Activated CD4-positive, alpha-beta T cell treated with anti-CD3 and anti-CD28 coated beads, Interleukin-2, amount 50 U/mL, for 48 hours (primary cell): ENCODE measurements around the gene ALG6.
"Not testable (repeated sequence)": the region's sequence is repeated elsewhere in the genome, so short reads cannot be mapped to it uniquely, and the experiment has no call there.

Source experiments
- DNase-seq, 2 experiments: peaks; one replicate each; pipeline ENCODE4 v3.0.0-alpha.2; 2020

ALG6 gene

DNA sequence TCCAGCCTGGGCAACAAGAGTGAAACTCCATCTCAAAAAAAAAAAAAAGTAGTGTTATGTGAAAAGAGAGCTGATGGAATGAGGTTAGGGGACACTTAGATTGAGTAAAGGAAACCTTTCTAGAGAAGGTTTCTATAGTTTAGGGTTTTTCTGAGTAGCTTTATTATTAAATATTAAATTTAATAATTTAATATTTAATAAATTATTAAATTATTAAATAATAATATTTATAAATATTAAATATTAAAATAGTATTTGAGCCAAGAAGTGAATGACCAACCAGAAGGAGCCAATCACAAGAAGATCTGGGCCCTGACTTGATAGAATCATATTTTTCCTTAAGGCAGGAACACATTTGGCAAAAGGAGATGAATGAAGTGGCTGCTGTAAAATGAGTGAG lies 50.7 kb downstream of the ALG6 start:
- DNase-seq: no peak

DNA sequence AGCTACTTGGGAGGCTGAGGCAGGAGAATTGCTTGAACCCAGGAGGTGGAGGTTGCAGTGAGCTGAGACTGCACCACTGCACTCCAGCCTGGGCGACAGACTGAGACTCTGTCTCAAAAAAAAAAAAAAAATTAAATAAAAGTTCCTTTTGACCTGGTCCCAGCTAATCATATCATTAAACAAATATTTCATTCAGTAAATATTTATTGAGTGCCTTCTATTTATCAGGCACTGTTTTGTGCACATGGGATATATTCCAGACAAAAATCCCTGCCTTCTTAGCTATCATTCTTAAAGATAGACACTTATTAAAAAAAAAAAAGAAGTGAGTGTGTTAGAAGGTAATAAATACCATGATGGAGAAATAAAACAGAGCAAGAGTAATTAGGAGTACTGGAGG lies 53.3 kb downstream of the ALG6 start:
- DNase-seq: not testable (repeated sequence)

DNA sequence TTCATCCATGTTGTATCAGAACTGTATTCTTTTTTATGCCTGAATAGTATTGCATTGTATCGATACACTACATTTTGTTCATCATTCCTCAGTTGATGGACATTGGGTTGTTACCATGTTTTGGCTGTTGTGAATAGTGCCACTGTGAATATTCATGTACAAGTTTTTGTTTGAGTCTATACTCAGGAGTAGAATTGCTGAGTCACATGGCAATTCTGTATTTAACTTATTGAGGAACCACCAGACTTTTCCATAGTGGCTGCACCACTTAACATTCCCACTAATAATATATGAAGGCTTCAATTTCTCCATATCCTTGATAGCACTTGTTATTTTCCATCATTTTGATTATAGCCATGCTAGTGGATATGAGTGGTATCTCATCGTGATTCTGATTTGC lies 56.2 kb downstream of the ALG6 start:
- no peak for DNase-seq

DNA sequence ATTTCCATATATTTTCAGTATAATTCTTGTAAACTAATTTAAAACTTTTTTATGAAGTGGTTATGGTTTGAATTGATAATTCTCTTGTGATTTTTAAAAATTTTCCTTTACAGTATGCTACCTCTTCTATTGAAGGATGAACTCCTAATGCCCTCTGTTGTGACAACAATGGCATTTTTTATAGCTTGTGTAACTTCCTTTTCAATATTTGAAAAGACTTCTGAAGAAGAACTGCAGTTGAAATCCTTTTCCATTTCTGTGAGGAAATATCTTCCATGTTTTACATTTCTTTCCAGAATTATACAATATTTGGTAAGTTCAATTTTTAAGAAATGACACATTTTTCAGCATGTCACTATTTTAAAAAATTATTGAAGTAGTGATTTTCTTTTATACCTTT lies 61.4 kb downstream of the ALG6 start:
- DNase-seq: no peak

DNA sequence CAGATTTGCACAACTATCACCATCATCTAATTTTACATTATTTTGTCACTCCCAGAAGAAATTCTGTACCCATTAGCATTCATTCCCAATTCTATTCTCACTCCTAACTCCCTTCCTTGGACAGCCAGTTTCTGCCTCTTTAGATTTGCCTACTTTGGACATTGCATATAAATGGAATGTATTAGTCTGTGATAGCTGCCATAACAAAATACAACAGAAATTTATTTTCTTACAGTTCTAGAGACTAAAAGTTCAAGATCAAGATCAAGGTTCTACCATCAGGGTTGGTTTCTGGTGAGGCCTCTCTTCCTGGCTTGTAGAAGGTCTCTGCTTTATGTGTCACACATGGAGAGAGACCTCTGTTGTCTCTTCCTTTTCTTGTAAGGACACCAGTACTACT lies 61.9 kb downstream of the ALG6 start:
- DNase-seq: no peak

DNA sequence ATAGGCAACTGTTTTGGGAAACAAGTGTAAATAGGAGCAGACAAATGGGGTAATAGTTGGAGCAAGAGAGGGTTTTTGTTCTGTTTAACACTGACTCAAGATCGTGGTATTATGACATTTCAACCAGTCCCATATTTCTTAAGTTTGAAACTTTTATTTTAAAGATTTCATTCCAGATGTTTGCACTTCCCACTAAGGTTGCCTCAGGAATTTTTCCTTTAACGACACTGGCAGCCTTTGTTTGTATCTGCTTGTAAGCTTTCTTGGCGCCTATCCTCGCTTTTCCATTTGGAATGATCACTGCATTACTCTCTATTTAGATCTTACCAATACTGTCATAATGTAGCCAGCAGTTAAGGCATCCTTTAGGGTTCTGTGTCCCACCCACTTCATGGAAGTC lies 67.7 kb downstream of the ALG6 start:
- no peak for DNase-seq

DNA sequence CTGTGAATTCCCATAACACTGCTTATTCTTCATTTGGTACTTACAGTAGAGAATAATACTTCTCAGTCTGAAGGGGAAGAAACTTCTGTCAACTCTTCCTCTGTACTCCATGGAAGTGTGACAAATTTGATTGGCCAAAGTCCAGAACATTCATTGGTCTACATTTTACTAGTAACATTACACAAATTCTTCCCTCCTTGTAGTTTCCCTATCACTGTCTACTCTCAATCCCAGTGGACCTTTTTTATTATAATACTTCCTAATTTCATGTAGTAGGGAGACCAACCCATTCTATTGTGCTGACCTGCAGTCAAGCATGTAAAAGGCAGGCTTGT lies 74.7 kb downstream of the ALG6 start:
- no peak for DNase-seq

DNA sequence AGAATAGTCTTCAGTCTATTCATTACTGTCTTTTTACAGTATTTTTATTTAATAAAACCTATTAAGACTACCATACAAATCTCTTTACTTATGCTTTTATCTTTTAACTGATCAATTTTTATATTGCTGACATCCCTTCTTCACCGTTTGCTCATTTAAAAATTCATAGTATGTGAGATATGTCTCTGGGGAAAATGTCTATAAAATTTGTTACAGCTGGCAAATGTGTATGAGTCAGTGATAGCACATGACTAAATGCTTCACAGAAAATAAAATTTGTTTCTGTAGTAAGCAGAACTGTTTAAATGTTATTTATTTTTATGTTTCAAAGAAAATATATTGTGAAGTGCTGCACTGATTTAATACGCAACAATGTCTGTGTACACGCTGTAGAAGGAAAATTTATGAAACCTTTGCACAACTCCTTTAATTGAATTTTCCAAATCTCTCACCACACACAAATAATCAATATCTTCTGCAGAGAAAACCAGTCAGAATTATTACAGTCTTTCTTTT lies 81.4 kb downstream of the ALG6 start:
- DNase-seq: no peak

DNA sequence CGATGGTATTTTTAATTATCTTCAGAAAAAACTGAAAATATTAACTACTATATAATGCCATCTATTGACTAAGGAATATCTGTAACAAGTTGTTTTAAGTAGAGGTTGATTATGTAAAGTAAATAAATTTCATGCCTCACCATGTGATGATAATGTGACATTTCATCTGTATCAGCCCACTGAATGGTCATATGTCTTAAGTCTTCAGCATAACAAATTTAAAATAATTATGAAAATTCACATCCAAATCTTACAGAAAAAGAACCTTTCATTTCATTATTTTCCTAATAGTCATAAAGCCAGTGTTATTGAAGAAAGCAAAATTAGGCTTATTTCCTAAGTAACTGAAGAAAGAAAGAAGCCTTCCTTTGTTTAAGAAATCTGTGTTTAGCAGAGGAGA lies 83.0 kb downstream of the ALG6 start:
- no peak for DNase-seq

DNA sequence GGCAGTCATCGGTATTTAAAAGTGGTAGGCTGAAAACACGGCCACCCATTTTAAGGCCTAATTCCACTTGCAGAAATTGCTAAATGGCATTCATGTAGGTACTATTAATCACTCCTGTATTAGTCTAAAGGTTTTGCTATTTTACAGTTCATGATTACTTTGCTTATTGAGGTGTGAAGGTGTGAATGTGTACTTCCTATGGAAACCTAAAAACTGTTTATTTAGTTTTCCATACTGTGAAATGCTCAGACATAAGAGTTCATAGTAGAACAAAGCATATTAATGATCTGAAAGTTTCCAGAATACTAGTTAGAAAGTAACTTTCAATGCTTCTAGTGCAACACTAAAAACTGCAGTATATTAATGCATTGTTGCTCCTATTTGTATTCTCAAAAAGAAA lies 85.8 kb downstream of the ALG6 start:
- no peak for DNase-seq

DNA sequence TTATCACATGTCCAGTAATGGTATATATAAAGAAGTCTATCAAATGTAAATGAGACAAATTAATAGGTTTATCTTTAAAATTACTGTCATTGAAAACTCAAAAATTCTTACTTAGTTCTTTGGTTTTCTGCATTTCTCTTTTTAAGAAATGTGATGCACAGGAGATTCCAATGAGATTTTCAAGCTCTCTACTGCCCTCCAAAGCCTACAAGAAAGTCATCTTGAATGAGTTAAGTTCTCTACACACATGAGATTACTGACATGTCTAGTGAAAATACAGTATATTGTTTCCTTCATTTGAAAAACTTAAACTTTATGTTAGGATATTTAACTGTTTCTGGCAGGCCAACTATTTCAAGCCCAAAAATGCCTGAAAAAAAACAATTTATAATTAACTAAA lies 86.8 kb downstream of the ALG6 start:
- DNase-seq: no peak

DNA sequence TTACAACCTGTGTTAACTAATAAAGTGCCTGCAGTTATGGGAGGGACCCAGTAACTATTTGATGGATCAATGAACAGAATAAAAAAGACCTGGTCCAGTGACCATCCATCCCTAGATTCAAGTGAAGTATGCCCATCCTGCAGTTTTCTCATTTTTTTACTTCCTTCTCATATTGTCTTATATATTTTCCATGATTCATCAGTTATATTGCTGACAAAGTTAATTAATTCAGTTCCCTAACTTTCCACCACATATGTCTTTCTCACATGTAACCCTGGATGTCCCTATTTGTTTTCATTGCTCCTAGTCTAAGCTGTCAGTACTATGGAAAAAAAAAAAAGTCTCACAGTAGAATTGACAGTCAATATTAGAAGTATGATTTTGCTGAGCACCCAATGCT lies 91.3 kb downstream of the ALG6 start:
- DNase-seq: no peak

DNA sequence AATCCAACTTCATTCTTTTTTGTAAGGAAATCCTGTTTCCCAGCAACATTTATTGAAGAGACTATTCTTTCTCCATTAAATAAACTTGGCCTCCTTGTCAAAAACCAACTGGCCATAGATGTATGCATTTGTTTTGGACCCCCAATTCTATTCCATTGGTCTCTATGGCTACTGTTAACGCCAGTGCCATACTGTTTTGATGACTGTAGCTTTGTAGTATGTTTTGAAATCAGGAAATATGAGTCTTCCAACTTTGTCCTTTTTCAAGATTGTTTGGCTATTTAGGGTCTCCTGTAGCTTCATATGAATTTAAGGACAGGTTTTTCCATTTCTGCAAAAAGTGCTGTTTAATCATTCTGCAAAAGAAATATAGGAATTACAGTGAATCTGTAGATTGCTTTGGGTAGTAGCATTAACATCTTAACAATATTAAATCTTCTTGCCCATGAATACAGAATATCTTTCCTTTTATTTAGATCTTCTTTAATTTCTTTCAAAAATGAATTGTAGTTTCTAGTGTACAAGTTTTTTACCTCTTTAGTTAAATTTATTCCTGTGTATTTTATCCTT lies 94.3 kb downstream of the ALG6 start:
- no peak for DNase-seq

DNA sequence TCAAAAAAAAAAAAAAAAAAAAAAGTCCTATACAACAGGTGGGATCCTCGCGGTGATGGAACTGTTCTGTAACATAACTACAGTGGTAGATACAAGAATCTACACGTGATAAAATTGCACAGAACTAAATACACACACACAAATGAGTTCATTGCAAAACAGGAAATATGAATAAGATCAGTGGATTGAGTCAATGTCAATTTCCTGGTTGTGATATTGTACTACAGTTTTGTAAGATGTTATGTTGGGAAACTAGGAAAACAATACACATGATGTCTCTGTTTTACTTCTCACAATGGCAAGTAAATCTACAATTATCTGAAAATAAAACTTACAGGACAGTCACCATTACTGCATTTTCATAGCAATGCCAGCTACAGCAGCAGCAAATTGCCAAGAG lies 95.8 kb downstream of the ALG6 start:
- no peak for DNase-seq

DNA sequence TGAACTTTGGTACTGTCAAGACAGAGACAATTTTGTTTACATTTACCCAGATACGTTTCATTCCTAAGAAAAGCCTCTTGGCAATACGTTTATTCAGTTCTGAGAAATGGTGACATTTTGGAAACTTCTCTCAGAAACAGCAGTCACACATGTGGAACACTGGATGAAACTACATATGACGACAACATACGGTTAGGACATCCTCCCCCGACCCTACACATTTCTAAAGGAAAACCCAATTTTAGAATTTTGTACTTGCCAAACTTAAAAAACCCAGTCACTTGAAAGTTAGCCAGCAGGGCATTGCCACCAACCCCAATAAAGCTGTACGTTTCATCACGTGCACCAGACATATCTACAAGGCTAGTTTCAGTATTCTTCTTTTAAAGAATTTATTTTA lies 98.8 kb downstream of the ALG6 start:
- no peak for DNase-seq

DNA sequence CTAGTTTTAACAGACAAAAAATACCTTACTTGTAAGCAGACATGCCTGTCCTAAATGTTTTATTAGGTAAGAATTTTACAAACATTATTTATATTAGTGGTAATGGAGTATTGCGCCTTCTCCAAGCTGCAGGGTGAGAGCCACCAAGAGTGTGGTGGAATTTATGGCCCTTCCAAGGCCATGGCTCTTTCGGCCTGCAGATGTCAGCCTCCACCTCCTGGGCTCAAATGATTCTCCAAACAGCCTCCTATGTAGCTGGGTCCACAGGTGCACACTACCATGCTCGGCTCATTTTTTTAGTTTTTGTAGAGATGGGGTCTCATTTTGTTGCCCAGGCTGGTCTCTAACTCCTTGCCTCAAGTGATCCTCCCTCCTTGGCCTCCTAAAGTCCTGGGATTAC lies 99.3 kb downstream of the ALG6 start:
- no peak for DNase-seq

DNA sequence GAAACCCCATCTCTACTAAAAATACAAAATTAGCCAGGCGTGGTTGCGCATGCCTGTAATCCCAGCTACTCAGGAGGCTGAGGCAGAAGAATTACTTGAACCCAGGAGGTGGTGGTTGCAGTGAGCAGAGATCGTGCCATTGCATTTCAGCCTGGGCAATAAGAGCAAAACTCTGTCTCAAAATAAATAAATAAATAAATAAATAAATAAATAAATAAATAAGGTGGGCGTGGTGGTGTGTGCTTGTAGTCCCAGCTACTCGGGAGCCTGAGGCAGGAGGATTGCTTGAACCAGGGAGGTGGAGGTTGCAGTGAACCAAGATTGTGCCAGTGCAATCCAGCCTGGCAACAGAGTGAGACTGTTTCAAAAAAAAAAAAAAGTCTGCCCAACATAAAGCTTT lies 101.3 kb downstream of the ALG6 start:
- DNase-seq: not testable (repeated sequence)

DNA sequence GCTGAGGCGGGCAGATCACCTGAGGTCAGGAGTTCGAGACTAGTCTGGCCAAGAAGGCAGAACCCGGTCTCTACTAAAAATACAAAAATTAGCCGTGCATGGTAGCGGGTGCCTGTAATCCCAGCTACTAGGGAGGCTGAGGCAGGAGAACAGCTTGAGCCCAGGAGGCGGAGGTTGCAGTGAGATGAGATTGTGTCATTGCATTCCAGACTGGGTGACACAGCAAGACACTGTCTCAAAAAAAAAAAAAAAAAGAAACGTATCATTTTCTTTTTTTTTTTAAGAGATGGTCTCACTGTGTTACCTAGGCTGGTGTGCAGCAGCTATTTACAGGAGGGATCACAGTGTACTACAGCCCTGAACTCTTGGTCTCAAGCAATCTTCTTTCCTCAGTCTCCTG lies 108.3 kb downstream of the ALG6 start:
- no peak for DNase-seq

DNA sequence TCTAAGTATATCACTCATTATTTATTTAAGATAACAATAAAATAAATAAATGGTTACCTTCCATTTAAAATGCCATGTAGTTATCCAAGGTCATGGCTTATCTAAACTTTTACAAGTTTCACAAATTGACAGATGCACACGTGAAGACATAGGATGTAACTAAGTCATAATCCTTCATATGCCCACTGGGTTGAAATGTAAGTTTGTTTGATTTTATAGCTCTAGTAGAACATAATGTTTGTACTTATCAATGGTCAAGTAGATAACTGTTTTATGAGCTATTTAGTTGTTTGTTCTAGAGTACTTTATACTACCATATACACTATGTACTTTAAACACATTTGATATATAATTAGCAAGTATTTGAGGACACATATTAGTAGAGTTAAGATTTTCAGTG lies 112.6 kb downstream of the ALG6 start:
- no peak for DNase-seq

DNA sequence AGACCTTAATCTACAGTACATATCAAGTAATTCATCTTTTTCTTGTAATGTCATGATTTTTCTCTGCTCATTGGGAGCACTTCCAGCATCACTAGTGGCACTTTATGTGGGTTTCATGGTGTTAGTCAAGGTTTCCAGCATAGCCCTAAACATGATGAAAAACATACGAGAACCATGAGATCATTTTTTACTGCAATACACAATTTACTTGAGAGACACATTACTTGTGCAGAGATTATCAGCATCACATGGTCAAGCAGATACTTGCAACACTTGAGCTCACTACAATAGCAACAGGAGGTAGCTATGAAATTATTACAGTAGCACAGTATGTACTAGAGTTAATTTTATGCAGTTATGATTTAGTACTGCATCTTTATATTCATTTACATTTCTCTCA lies 119.2 kb downstream of the ALG6 start:
- DNase-seq: no peak

DNA sequence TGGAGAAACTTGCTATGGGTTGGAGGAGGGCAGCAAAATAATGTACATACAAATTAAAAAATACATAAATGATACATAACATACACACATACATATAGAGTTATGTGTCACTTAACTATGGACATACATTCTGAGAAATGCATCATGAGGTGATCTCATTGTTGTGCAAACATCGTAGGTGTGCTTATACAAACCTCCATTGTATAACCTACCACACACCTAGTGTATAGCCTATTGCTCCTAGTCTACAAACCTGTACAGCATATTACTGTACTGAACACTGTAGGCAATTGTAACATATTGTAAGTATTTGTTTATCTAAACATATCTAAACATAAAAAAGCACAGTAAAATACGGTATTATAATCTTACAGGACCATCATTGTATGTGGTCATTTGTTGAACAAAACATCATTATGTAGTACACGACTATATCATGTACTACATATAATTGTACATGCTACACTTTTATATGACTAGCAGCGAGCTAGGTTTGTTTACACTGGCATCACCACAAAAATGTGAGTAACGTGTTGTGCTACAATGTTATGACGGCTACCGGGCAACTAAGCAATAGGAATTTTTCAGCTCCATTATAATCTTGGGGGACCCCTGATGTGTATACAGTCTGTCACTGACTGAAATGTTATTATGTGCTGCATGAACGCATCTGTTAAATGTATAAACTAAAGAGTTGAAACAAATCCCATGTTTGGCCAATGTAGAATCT lies 120.1 kb downstream of the ALG6 start:
- no peak for DNase-seq
